Stimulated activated CD8-positive, alpha-beta memory T cell treated with anti-CD3 and anti-CD28 coated beads, Interleukin-12 subunit alpha, Interleukin-12 subunit beta, amount 100 ng/mL, for 1 hour (primary cell): Measurements from ENCODE around the gene TEAD1.

Source experiments
- DNase-seq: peaks from one replicate; pipeline ENCODE4 v3.0.0-alpha.2; 2020; ENCODE audit warnings: low read depth

Gene TEAD1

GRCh38 chr11:12686246-12687060 lies 12.2 kb downstream of the TEAD1 start:
- DNase-seq: no peak

- DNase-seq: no peak
These were observed 13.0 kb downstream of the TEAD1 start for GRCh38 chr11:12687216-12687623.

- no peak for DNase-seq
These were observed 13.5 kb downstream of the TEAD1 start for GRCh38 chr11:12687740-12688139.

- DNase-seq: no peak
These were observed 15.0 kb downstream of the TEAD1 start for GRCh38 chr11:12689029-12689755.

GRCh38 chr11:12690663-12691062 lies 16.4 kb downstream of the TEAD1 start:
- no peak for DNase-seq

GRCh38 chr11:12691473-12691872 lies 17.3 kb downstream of the TEAD1 start:
- no peak for DNase-seq

GRCh38 chr11:12692229-12693075 lies 18.2 kb downstream of the TEAD1 start:
- no peak for DNase-seq

GRCh38 chr11:12693094-12693478 lies 18.9 kb downstream of the TEAD1 start:
- no peak for DNase-seq

GRCh38 chr11:12693479-12694182 lies 19.4 kb downstream of the TEAD1 start:
- no peak for DNase-seq

GRCh38 chr11:12694183-12694531 lies 19.9 kb downstream of the TEAD1 start:
- no peak for DNase-seq

GRCh38 chr11:12695221-12695794 lies 21.1 kb downstream of the TEAD1 start:
- DNase-seq: no peak

GRCh38 chr11:12695873-12696272 lies 21.7 kb downstream of the TEAD1 start:
- no peak for DNase-seq

- DNase-seq: no peak
These were observed 22.8 kb downstream of the TEAD1 start for GRCh38 chr11:12696911-12697581.

- no peak for DNase-seq
These were observed 23.8 kb downstream of the TEAD1 start for GRCh38 chr11:12698048-12698447.

- DNase-seq: no peak
These were observed 27.8 kb downstream of the TEAD1 start for GRCh38 chr11:12701811-12702592.

GRCh38 chr11:12702999-12703453 lies 28.8 kb downstream of the TEAD1 start:
- DNase-seq: no peak

GRCh38 chr11:12704049-12704448 lies 29.8 kb downstream of the TEAD1 start:
- DNase-seq: no peak

- DNase-seq: no peak
These were observed 31.7 kb downstream of the TEAD1 start for GRCh38 chr11:12705874-12706273.

- DNase-seq: no peak
These were observed 32.6 kb downstream of the TEAD1 start for GRCh38 chr11:12706545-12707499.
